ENCODE measurements around the gene CNTNAP5. TPM values are rescaled to one million over a fixed set of nuclear protein-coding genes. Genes with fewer than 3 reads are reported as not detected.

CNTNAP5 gene
- total and polyA plus RNA-seq, 2 of the 4 experiments (the other 2 are of a cell fraction): not detected

- no peaks in the 10 kb centered on the region for H3K9me1 ChIP-seq (ENCODE audit: insufficient read depth, low read length)
- H4K20me1 ChIP-seq (ENCODE audit: insufficient read depth, low read length): no peaks in the 10 kb centered on the region
- no peak overlapping the region for H4K91ac ChIP-seq (ENCODE audit: insufficient read depth, low read depth, low read length)
- H3K27ac ChIP-seq (ENCODE audit: insufficient read depth, low read length): no peak overlapping the region
- H3K23ac ChIP-seq (ENCODE audit: low read depth, low read length): no peak overlapping the region
- no peak overlapping the region for H2AFZ ChIP-seq (replicated peaks; ENCODE audit: low read length, poor library complexity)
- intact Hi-C loops (cut with micrococcal nuclease) (no loop called here), in situ Hi-C loops (cut with MboI; ENCODE audit: low sequenced_read_pairs) (no loop called here), dilution Hi-C loops (cut with HindIII; ENCODE audit: low sequenced_read_pairs, unreplicated experiment) (no loop called here)
- H3K9me3 ChIP-seq (ENCODE audit: control insufficient read depth, insufficient read depth, low read length): peaks cover 5% of the 10 kb centered on the region; the same call in 1 of the 2 replicates
- POLR2A ChIA-PET (ENCODE audit: unreplicated experiment): no interaction called here
- no peak overlapping the region for H4K5ac ChIP-seq (ENCODE audit: low read depth, low read length)
- H2AK5ac ChIP-seq (ENCODE audit: low read depth, low read length): no peak overlapping the region
- no peak overlapping the region for H3K56ac ChIP-seq (ENCODE audit: extremely low read depth, insufficient read depth, low read length)
- H3K9ac ChIP-seq (ENCODE audit: low read depth, low read length): no peak overlapping the region
- H3K79me1 ChIP-seq (ENCODE audit: low read depth in 1 of 2, low read length in 2 of 2): no peaks in the 10 kb centered on the region
- no peak overlapping the region for H3K4me2 ChIP-seq (ENCODE audit: low read depth, low read length)
- H3K18ac ChIP-seq (ENCODE audit: low read depth, low read length): no peak overlapping the region
- ATAC-seq (ENCODE audit: low read depth) (no peak), DNase-seq (no peak)
- no peaks in the 10 kb centered on the region for H3K27me3 ChIP-seq (ENCODE audit: control insufficient read depth, insufficient read depth, low read length)
- H2BK5ac ChIP-seq (ENCODE audit: low read depth, low read length, poor library complexity, severe bottlenecking): no peak overlapping the region
- 67% methylated on average over 1 of the region's 1 CpG; no CpG with 5 or more reads in 1 of the 2 experiments for WGBS, 2 experiments (ENCODE audit: extremely low coverage in 2 of 2, insufficient read length in 1 of 2)
- no peak overlapping the region for H2BK120ac ChIP-seq (ENCODE audit: low read depth, low read length)
- no peak overlapping the region for H2AK9ac ChIP-seq (replicated peaks; ENCODE audit: low read depth, low read length, poor library complexity)
- H3K4me3 ChIP-seq (ENCODE audit: insufficient read depth, low read depth, low read length): no peak overlapping the region
- H3K4ac ChIP-seq (ENCODE audit: low read depth, low read length): no peak overlapping the region
- no peak for TF ChIP-seq RAD21 (IDR thresholded peaks at IDR 0.05; ENCODE audit: low read length)
- no peak overlapping the region for H2BK20ac ChIP-seq (ENCODE audit: low read depth, low read length)
- H3K36me3 ChIP-seq (ENCODE audit: control insufficient read depth, insufficient read depth, low read length): no peaks in the 10 kb centered on the region
- no peak overlapping the region for H2BK15ac ChIP-seq (ENCODE audit: low read depth, low read length)
- CTCF ChIA-PET: no interaction called here
- H3K14ac ChIP-seq (replicated peaks; ENCODE audit: low read depth, low read length): no peak overlapping the region
- no peak overlapping the region for H4K8ac ChIP-seq (ENCODE audit: low read depth in 2 of 2, low read length in 2 of 2)
- H3K4me1 ChIP-seq (ENCODE audit: control insufficient read depth, insufficient read depth, low read length): no peaks in the 10 kb centered on the region
- no TSS peak for BruUV-seq (replicated peaks)
Measured at GRCh38 chr2:124382067-124382618, 357.1 kb downstream of the CNTNAP5 start.

Measured in IMR-90 (cell line).